Adrenal gland (tissue), 5 donors: ENCODE results near the gene WDSUB1.

Experiments
- CTCF ChIP-seq, 6 experiments: fragments of 450-650 bp in 4 of 6; fragments of 200-600 bp in 2 of 6; sonication (generic) in 1 of 6; IDR thresholded peaks; 1 replicate in 5 of 6; 2 replicates in 1 of 6; pipeline versions ENCODE4 v1.5.1 to v1.8.0; 2016 to 2021; ENCODE audit warnings: antibody characterized with exemption in 6 of 6, mild to moderate bottlenecking in 2 of 6, moderate library complexity in 1 of 6
- POLR2A ChIP-seq, 2 donors: fragments of 450-650 bp; IDR thresholded peaks; one replicate each; pipeline ENCODE4 v1.6.1; 2017; ENCODE audit warnings: antibody characterized with exemption in 2 of 2, mild to moderate bottlenecking in 2 of 2, moderate library complexity in 1 of 2
- donor health status: DM: no; HTN: no; CAD: no.

- no peak for TF ChIP-seq CTCF (IDR thresholded peaks at IDR 0.05)
- no peak for TF ChIP-seq POLR2A (IDR thresholded peaks at IDR 0.05)
Observed at GRCh38 chr2:159204381-159205144, 81.9 kb downstream of the WDSUB1 start.
